Hematopoietic multipotent progenitor cell treated with erythropoietin and hydrocortisone succinate and interleukin-3 and kit ligand, for 15 days (in vitro differentiated cells): ENCODE measurements around the gene CLDN18.

Source experiments
- DNase-seq: peaks from one replicate; pipeline ENCODE4 v3.0.0-alpha.2; 2015; ENCODE audit warnings: low spot score

CLDN18 gene

DNA sequence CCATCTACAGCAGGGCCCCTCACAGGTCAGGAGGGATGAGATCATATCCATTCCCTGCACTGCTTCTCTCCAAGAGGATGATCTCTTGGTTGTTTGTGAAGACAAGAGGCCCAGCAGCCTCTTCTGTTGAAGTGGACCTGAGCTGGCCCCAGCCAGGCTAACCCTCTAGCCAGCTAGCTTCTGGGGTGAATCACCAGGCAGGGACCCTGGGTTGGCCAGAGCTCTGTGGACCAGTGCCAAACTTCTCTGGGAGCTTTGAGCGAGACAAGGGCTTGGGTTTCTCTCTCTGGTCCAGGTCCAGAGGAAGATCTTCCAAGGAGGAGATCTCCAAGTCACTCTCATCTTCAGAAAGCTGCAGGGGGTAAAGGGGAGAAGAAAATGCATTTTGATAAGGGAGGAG is 52.7 kb downstream of the CLDN18 start:
- no peak for DNase-seq

GRCh38 chr3:138063416-138063815 is 53.5 kb downstream of the CLDN18 start:
- no peak for DNase-seq

GRCh38 chr3:138065949-138066348 is 56.0 kb downstream of the CLDN18 start:
- DNase-seq: no peak

DNA sequence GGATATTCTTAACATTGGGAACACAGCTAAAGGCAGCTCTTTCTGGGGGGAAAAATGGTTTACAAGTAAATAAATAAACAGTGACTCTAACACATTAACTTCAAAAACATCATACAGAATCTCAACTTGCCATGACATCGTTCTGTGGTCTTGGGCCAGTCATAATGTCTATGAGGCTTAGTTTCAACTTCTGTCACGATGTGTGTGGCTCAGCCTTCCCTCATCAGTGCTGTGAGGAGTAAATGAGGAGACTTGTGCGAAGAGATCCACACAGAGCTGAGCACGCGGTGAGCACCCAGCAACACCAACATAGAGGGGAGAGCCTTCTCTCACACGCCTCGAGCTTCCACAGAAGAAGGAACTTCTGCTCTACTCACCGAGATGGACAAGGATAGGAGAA is 56.4 kb downstream of the CLDN18 start:
- DNase-seq: no peak

- DNase-seq: no peak
Measured at GRCh38 chr3:138066972-138067371, 57.0 kb downstream of the CLDN18 start.

DNA sequence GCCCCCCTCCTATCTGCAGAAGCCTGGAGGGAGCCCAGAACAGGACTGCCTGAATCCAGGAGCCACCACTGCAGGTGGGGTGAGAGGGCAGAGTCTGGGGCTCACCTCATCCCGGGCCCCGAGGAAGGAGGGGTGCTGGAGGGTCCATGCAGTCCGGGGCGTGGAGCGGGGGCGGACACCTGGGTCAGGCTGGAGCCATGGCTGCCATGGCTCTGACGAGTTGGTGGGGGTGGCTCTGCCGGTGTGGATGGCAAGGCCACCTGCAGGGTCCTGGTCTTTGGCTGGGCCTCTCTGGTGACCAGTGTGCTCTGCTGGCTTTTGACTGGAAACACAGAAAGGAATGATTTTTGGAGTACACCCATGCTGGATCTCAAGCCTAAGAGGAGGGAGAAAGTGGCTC is 58.1 kb downstream of the CLDN18 start:
- no peak for DNase-seq

DNA sequence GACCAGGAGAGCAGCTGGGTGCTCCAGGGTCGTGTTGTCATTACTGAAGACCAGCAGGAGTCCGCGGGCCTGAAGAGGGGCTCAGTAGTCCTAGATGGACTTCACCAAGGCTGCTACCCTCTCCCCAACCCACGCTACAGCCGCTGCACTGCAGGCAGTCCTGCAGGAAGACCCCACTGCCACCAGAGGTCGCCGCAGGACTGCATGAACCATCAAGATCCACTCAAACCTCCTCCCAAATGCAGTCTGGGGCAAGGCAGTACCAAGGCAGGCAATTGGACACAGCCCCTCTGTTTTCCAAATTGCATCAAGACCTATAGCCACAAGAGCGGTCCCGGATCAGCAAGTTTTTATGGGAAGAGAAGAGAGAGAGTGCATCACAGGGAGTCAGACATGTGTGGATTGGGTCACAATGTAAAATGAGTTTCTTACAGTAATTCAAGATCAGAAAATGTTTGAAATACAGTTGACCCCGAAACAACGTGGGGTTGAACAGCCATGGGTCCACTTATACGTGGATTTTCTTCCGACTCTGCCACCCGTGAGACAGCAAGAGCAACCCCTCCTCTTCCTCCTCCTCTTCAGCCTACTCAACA is 58.7 kb downstream of the CLDN18 start:
- DNase-seq: peak; percentile 64

- DNase-seq: no peak
Measured at GRCh38 chr3:138070006-138070405, 60.0 kb downstream of the CLDN18 start.

- no peak for DNase-seq
Measured at GRCh38 chr3:138072796-138073195, 62.8 kb downstream of the CLDN18 start.

- no peak for DNase-seq
Measured at GRCh38 chr3:138078096-138078495, 68.1 kb downstream of the CLDN18 start.

GRCh38 chr3:138078901-138079344 is 69.0 kb downstream of the CLDN18 start:
- no peak for DNase-seq

DNA sequence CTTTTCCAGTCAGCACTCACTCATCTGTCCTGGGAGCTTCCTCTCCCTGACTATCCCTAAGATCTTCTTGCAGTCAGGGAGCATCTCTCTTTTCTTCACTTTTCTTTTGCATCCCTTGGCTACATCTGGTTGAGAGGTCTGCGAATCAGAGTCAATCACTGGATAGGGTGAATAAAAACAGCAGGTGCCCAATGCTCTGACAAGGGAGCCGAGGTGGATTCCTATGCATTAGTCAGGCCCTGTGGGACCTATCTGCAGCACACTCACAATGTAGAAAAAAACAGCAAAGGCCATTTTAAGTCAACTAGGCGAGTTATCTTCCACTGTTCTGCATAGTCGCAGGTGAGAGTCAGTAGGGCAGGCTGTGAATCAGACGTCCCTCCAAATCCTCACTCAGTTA is 69.9 kb downstream of the CLDN18 start:
- DNase-seq: no peak

GRCh38 chr3:138081371-138082084 is 71.6 kb downstream of the CLDN18 start:
- DNase-seq: no peak

GRCh38 chr3:138082085-138082991 is 72.4 kb downstream of the CLDN18 start:
- no peak for DNase-seq

DNA sequence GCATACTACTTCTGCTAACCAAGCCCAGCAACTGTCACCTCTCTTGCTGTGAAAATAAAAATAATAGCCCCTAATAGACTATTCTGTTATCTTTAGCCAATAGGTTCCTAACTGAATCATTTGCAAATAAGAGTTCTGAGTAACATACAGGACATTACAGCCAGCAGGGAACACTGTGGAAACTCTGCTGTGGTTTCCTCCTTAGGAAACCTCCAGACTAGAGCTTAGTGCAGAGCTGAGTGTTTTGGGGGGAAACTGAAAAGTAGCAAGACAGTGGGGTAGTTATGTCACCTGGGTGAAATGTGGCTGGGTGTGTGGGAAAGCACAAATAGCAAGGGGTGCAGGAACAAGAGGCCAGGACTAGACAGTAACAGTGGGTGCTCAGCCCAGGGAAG is 73.0 kb downstream of the CLDN18 start:
- DNase-seq: no peak
